GM21367 (cell line): Measurements from ENCODE around the gene MAPK8.
A peak's percentile ranks its signal among the peaks of the same experiment; 100 is the strongest.

Experiments
- ATAC-seq: cut with Tn5 transposase; IDR thresholded peaks from one replicate; pipeline ENCODE4 v1.9.1; 2021; ENCODE audit not compliant: unreplicated experiment

MAPK8 gene

GRCh38 chr10:48381971-48382370 is 75.5 kb downstream of the MAPK8 start:
- no peak for ATAC-seq

GRCh38 chr10:48382982-48383381 is 76.5 kb downstream of the MAPK8 start:
- ATAC-seq, result no peak

GRCh38 chr10:48383393-48383792 is 76.9 kb downstream of the MAPK8 start:
- ATAC-seq, result no peak

GRCh38 chr10:48384699-48384982 is 78.2 kb downstream of the MAPK8 start:
- ATAC-seq, result no peak

- ATAC-seq, result no peak
Observed at GRCh38 chr10:48389272-48389671, 82.8 kb downstream of the MAPK8 start.

- no peak for ATAC-seq
Observed at GRCh38 chr10:48389846-48390557, 83.5 kb downstream of the MAPK8 start.

- no peak for ATAC-seq
Observed at GRCh38 chr10:48390558-48390871, 84.0 kb downstream of the MAPK8 start.

GRCh38 chr10:48390933-48391845 is 84.7 kb downstream of the MAPK8 start:
- ATAC-seq, result peak; percentile 54

GRCh38 chr10:48391994-48392393 is 85.5 kb downstream of the MAPK8 start:
- no peak for ATAC-seq

- ATAC-seq, result no peak
Observed at GRCh38 chr10:48398261-48398660, 91.8 kb downstream of the MAPK8 start.

- no peak for ATAC-seq
Observed at GRCh38 chr10:48399056-48399541, 92.6 kb downstream of the MAPK8 start.

GRCh38 chr10:48399551-48399950 is 93.1 kb downstream of the MAPK8 start:
- no peak for ATAC-seq

- ATAC-seq, result no peak
Observed at GRCh38 chr10:48400129-48400849, 93.8 kb downstream of the MAPK8 start.

GRCh38 chr10:48400850-48401220 is 94.4 kb downstream of the MAPK8 start:
- no peak for ATAC-seq

- no peak for ATAC-seq
Observed at GRCh38 chr10:48404646-48405045, 98.2 kb downstream of the MAPK8 start.

GRCh38 chr10:48406204-48406603 is 99.7 kb downstream of the MAPK8 start:
- no peak for ATAC-seq

GRCh38 chr10:48406658-48407057 is 100.2 kb downstream of the MAPK8 start:
- ATAC-seq, result no peak

GRCh38 chr10:48410503-48410902 is 104.0 kb downstream of the MAPK8 start:
- no peak for ATAC-seq

- no peak for ATAC-seq
Observed at GRCh38 chr10:48411510-48411909, 105.0 kb downstream of the MAPK8 start.

- ATAC-seq, result no peak
Observed at GRCh38 chr10:48412081-48412480, 105.6 kb downstream of the MAPK8 start.

- no peak for ATAC-seq
Observed at GRCh38 chr10:48412933-48413332, 106.5 kb downstream of the MAPK8 start.

GRCh38 chr10:48414160-48414559 is 107.7 kb downstream of the MAPK8 start:
- no peak for ATAC-seq
